ENCODE measurements around the gene PARP16. TPM values are rescaled to one million over a fixed set of nuclear protein-coding genes. Genes with fewer than 3 reads are reported as not detected.
A peak's percentile ranks its signal among the peaks of the same experiment; 100 is the strongest.
"Not testable (repeated sequence)": the region's sequence is repeated elsewhere in the genome, so short reads cannot be mapped to it uniquely, and the experiment has no call there.

PARP16 gene
- total RNA-seq, 2 experiments from 2014 or later, result 17.0 to 19.3 TPM

- H3K36me3 Mint-ChIP-seq (ENCODE audit: low read depth); H3K9me3 Mint-ChIP-seq (ENCODE audit: insufficient read depth); H3K4me3 Mint-ChIP-seq; ATAC-seq; H3K27me3 Mint-ChIP-seq (ENCODE audit: low read depth); H3K27ac Mint-ChIP-seq: not testable (repeated sequence)
- peaks cover 16% of the 10 kb centered on the region for H3K4me1 Mint-ChIP-seq (ENCODE audit: low read depth)
- ChIA-PET CTCF (interaction anchor here (0.6 to 4.5 kb wide), 16 partner anchors 9 to 265 kb away, joined by 3 to 16 read pairs (median 3); partner anchors contain the start of genes CLPX, PARP16 and PDCD7), POLR2A (interaction anchor here (1.2 to 1.3 kb wide), 2 partner anchors 34 to 35 kb away, joined by 5 read pairs; partner anchors contain the start of gene RNU5B-1)
- DNase-seq, result peak; percentile 36
Observed at GRCh38 chr15:65270811-65271545, 15.7 kb downstream of the PARP16 start.

GRCh38 chr15:65268411-65268810 is 18.3 kb downstream of the PARP16 start:
- H3K9me3 Mint-ChIP-seq (ENCODE audit: insufficient read depth), result no peaks in the 10 kb centered on the region
- CTCF ChIA-PET, result interaction anchor here (4.5 kb wide), 1 partner anchor 13 kb away, joined by 15 read pairs; no protein-coding TSS in a partner anchor
- H3K4me3 Mint-ChIP-seq, result no peak overlapping the region
- POLR2A ChIA-PET, result no interaction called here
- no peak for ATAC-seq
- no peaks in the 10 kb centered on the region for H3K27me3 Mint-ChIP-seq (ENCODE audit: low read depth)
- peaks cover 5% of the 10 kb centered on the region for H3K36me3 Mint-ChIP-seq (ENCODE audit: low read depth)
- H3K4me1 Mint-ChIP-seq (ENCODE audit: low read depth), result no peaks in the 10 kb centered on the region
- no peak overlapping the region for H3K27ac Mint-ChIP-seq
- no peak for DNase-seq

GRCh38 chr15:65266469-65266868 is 20.2 kb downstream of the PARP16 start:
- H3K9me3 Mint-ChIP-seq (ENCODE audit: insufficient read depth), result no peaks in the 10 kb centered on the region
- peaks cover 15% of the 10 kb centered on the region for H3K36me3 Mint-ChIP-seq (ENCODE audit: low read depth)
- ChIA-PET CTCF (interaction anchor here (1.2 kb wide), 1 partner anchor 163 kb away, joined by 3 read pairs; no protein-coding TSS in a partner anchor), POLR2A (interaction anchor here (2.7 kb wide), 1 partner anchor 20 kb away, joined by 9 read pairs; the partner anchor contains the start of gene PARP16)
- H3K27ac Mint-ChIP-seq, result no peak overlapping the region
- no peak for ATAC-seq
- no peak for DNase-seq
- H3K4me3 Mint-ChIP-seq, result no peak overlapping the region
- H3K27me3 Mint-ChIP-seq (ENCODE audit: low read depth), result no peaks in the 10 kb centered on the region
- no peaks in the 10 kb centered on the region for H3K4me1 Mint-ChIP-seq (ENCODE audit: low read depth)

- POLR2A ChIA-PET, result interaction anchor here (0.8 to 2.7 kb wide), 2 partner anchors 21 to 336 kb away, joined by 3 to 9 read pairs; partner anchors contain the start of gene PARP16
- Mint-ChIP-seq H3K9me3 (ENCODE audit: insufficient read depth) (no peaks in the 10 kb centered on the region), H3K4me3 (no peak overlapping the region), H3K4me1 (ENCODE audit: low read depth) (no peaks in the 10 kb centered on the region), H3K27ac (no peak overlapping the region), H3K27me3 (ENCODE audit: low read depth) (no peaks in the 10 kb centered on the region), H3K36me3 (ENCODE audit: low read depth) (peaks cover 23% of the 10 kb centered on the region)
- CTCF ChIA-PET, result interaction anchor here (0.9 to 1.9 kb wide), 3 partner anchors 22 to 162 kb away, joined by 3 to 8 read pairs (median 3); partner anchors contain the start of gene PARP16
- ATAC-seq (no peak), DNase-seq (no peak)
Observed at GRCh38 chr15:65264863-65265430, 21.7 kb downstream of the PARP16 start.

GRCh38 chr15:65263313-65263712 is 23.4 kb downstream of the PARP16 start:
- DNase-seq, result no peak
- Mint-ChIP-seq H3K27ac (no peak overlapping the region), H3K4me3 (no peak overlapping the region), H3K9me3 (ENCODE audit: insufficient read depth) (no peaks in the 10 kb centered on the region), H3K4me1 (ENCODE audit: low read depth) (no peaks in the 10 kb centered on the region), H3K27me3 (ENCODE audit: low read depth) (no peaks in the 10 kb centered on the region), H3K36me3 (ENCODE audit: low read depth) (peaks cover 29% of the 10 kb centered on the region)
- ChIA-PET POLR2A (no interaction called here), CTCF (no interaction called here)
- ATAC-seq, result no peak

GRCh38 chr15:65260968-65261367 is 25.7 kb downstream of the PARP16 start:
- Mint-ChIP-seq H3K27me3 (ENCODE audit: low read depth) (no peaks in the 10 kb centered on the region), H3K36me3 (ENCODE audit: low read depth) (peaks cover 33% of the 10 kb centered on the region), H3K4me1 (ENCODE audit: low read depth) (no peaks in the 10 kb centered on the region), H3K4me3 (no peak overlapping the region), H3K9me3 (ENCODE audit: insufficient read depth) (no peaks in the 10 kb centered on the region), H3K27ac (peak overlapping the region; percentile 14)
- DNase-seq (no peak), ATAC-seq (no peak)
- ChIA-PET CTCF (no interaction called here), POLR2A (no interaction called here)

- ChIA-PET CTCF (interaction anchor here (1.2 kb wide), 1 partner anchor 12 kb away, joined by 3 read pairs; no protein-coding TSS in a partner anchor), POLR2A (no interaction called here)
- DNase-seq (no peak), ATAC-seq (no peak)
- no peak overlapping the region for H3K27ac Mint-ChIP-seq
- no peak overlapping the region for H3K4me3 Mint-ChIP-seq
- H3K27me3 Mint-ChIP-seq (ENCODE audit: low read depth), result no peaks in the 10 kb centered on the region
- H3K9me3 Mint-ChIP-seq (ENCODE audit: insufficient read depth), result no peaks in the 10 kb centered on the region
- no peaks in the 10 kb centered on the region for H3K4me1 Mint-ChIP-seq (ENCODE audit: low read depth)
- H3K36me3 Mint-ChIP-seq (ENCODE audit: low read depth), result peaks cover 34% of the 10 kb centered on the region
Observed at GRCh38 chr15:65259367-65259797, 27.3 kb downstream of the PARP16 start.

- Mint-ChIP-seq H3K27me3 (ENCODE audit: low read depth) (no peaks in the 10 kb centered on the region), H3K4me3 (no peak overlapping the region), H3K36me3 (ENCODE audit: low read depth) (peaks cover 36% of the 10 kb centered on the region), H3K4me1 (ENCODE audit: low read depth) (no peaks in the 10 kb centered on the region), H3K9me3 (ENCODE audit: insufficient read depth) (no peaks in the 10 kb centered on the region), H3K27ac (no peak overlapping the region)
- ChIA-PET POLR2A (no interaction called here), CTCF (interaction anchor here (0.6 to 1.2 kb wide), 2 partner anchors 12 to 501 kb away, joined by 3 to 4 read pairs; no protein-coding TSS in a partner anchor)
- DNase-seq (no peak), ATAC-seq (no peak)
Observed at GRCh38 chr15:65258375-65259262, 28.1 kb downstream of the PARP16 start.

- CTCF ChIA-PET, result no interaction called here
- H3K4me1 Mint-ChIP-seq (ENCODE audit: low read depth), result no peaks in the 10 kb centered on the region
- H3K9me3 Mint-ChIP-seq (ENCODE audit: insufficient read depth), result no peaks in the 10 kb centered on the region
- no peak for DNase-seq
- POLR2A ChIA-PET, result no interaction called here
- no peak for ATAC-seq
- no peaks in the 10 kb centered on the region for H3K27me3 Mint-ChIP-seq (ENCODE audit: low read depth)
- no peak overlapping the region for H3K4me3 Mint-ChIP-seq
- H3K36me3 Mint-ChIP-seq (ENCODE audit: low read depth), result peaks cover 22% of the 10 kb centered on the region
- H3K27ac Mint-ChIP-seq, result no peak overlapping the region
Observed at GRCh38 chr15:65255486-65256140, 31.1 kb downstream of the PARP16 start.

GRCh38 chr15:65254758-65255157 is 31.9 kb downstream of the PARP16 start:
- no peak overlapping the region for H3K4me3 Mint-ChIP-seq
- no peaks in the 10 kb centered on the region for H3K27me3 Mint-ChIP-seq (ENCODE audit: low read depth)
- ChIA-PET CTCF (no interaction called here), POLR2A (no interaction called here)
- ATAC-seq (no peak), DNase-seq (no peak)
- peaks cover 17% of the 10 kb centered on the region for H3K36me3 Mint-ChIP-seq (ENCODE audit: low read depth)
- no peaks in the 10 kb centered on the region for H3K9me3 Mint-ChIP-seq (ENCODE audit: insufficient read depth)
- peaks cover under 1% of the 10 kb centered on the region for H3K4me1 Mint-ChIP-seq (ENCODE audit: low read depth)
- H3K27ac Mint-ChIP-seq, result no peak overlapping the region

GRCh38 chr15:65254356-65254755 is 32.3 kb downstream of the PARP16 start:
- CTCF ChIA-PET, result no interaction called here
- peaks cover 4% of the 10 kb centered on the region for H3K4me1 Mint-ChIP-seq (ENCODE audit: low read depth)
- no peaks in the 10 kb centered on the region for H3K27me3 Mint-ChIP-seq (ENCODE audit: low read depth)
- ATAC-seq (no peak), DNase-seq (no peak)
- peaks cover 15% of the 10 kb centered on the region for H3K36me3 Mint-ChIP-seq (ENCODE audit: low read depth)
- no peak overlapping the region for H3K4me3 Mint-ChIP-seq
- no peaks in the 10 kb centered on the region for H3K9me3 Mint-ChIP-seq (ENCODE audit: insufficient read depth)
- H3K27ac Mint-ChIP-seq, result no peak overlapping the region
- POLR2A ChIA-PET, result no interaction called here

Data from activated CD8-positive, alpha-beta T cell treated with anti-CD3 and anti-CD28 coated beads, Interleukin-2, amount 10 ng/mL, durations not matched to agents 7 days and 5 days (primary cell).